Nephron progenitor cell (in vitro differentiated cells): Measurements from ENCODE around the gene ZNF831.
A peak's percentile ranks its signal among the peaks of the same experiment; 100 is the strongest.

Source experiments
- DNase-seq: peaks from one replicate; pipeline ENCODE4 v3.0.0; 2021
- H3K27ac Mint-ChIP-seq: 2 replicates; pipeline ENCODE4 v1.8.0; 2021; ENCODE audit warnings: mild to moderate bottlenecking, moderate library complexity, mixed read lengths
- H3K27me3 Mint-ChIP-seq: 2 replicates; pipeline ENCODE4 v1.8.0; 2021; ENCODE audit warnings: mild to moderate bottlenecking, low read depth, mixed read lengths; ENCODE audit not compliant: poor library complexity
- H3K36me3 Mint-ChIP-seq: 2 replicates; pipeline ENCODE4 v1.8.0; 2021; ENCODE audit warnings: low read depth, mixed read lengths
- H3K4me1 Mint-ChIP-seq: 2 replicates; pipeline ENCODE4 v1.8.0; 2021; ENCODE audit warnings: mixed read lengths
- H3K4me3 Mint-ChIP-seq: 2 replicates; pipeline ENCODE4 v1.8.0; 2021; ENCODE audit warnings: mild to moderate bottlenecking, moderate library complexity, mixed read lengths
- H3K9me3 Mint-ChIP-seq: 2 replicates; pipeline ENCODE4 v1.8.0; 2021; ENCODE audit warnings: mild to moderate bottlenecking, moderate library complexity, mixed read lengths
- TF ChIP-seq, protein P1 (sequence below): fragments of 200-600 bp; sonication (generic); IDR thresholded peaks from 2 replicates; pipeline ENCODE4 v1.5.0; 2021; ENCODE audit warnings: antibody characterized with exemption

Gene ZNF831

DNA sequence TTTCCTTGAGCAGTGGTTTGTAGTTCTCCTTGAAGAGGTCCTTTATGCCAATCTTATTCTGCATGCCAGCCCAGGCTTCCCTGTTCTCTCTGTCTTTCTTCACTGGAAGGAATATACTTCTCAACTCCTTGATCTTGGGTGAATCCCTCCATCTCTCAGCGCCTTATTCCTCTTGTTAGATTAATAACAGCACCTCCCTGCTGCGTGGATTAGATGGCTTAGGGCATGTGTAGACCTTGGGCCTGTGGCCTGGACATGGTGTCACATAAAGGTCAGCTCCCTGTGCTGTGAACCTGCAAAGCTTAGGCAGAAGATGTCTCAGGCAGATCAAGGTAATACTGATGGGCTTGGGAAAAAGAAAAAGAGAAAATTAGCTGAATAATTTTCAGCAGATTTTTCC lies 18.3 kb downstream of the ZNF831 start:
- DNase-seq, result no peak
- peaks cover 11% of the 10 kb centered on the region for H3K27me3 Mint-ChIP-seq
- no peak overlapping the region for H3K4me3 Mint-ChIP-seq
- peaks cover 3% of the 10 kb centered on the region for H3K36me3 Mint-ChIP-seq
- TF ChIP-seq, protein P1, sequence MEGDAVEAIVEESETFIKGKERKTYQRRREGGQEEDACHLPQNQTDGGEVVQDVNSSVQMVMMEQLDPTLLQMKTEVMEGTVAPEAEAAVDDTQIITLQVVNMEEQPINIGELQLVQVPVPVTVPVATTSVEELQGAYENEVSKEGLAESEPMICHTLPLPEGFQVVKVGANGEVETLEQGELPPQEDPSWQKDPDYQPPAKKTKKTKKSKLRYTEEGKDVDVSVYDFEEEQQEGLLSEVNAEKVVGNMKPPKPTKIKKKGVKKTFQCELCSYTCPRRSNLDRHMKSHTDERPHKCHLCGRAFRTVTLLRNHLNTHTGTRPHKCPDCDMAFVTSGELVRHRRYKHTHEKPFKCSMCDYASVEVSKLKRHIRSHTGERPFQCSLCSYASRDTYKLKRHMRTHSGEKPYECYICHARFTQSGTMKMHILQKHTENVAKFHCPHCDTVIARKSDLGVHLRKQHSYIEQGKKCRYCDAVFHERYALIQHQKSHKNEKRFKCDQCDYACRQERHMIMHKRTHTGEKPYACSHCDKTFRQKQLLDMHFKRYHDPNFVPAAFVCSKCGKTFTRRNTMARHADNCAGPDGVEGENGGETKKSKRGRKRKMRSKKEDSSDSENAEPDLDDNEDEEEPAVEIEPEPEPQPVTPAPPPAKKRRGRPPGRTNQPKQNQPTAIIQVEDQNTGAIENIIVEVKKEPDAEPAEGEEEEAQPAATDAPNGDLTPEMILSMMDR, result no peak
- H3K4me1 Mint-ChIP-seq, result peaks cover 22% of the 10 kb centered on the region
- H3K27ac Mint-ChIP-seq, result no peak overlapping the region
- peaks cover 18% of the 10 kb centered on the region for H3K9me3 Mint-ChIP-seq

DNA sequence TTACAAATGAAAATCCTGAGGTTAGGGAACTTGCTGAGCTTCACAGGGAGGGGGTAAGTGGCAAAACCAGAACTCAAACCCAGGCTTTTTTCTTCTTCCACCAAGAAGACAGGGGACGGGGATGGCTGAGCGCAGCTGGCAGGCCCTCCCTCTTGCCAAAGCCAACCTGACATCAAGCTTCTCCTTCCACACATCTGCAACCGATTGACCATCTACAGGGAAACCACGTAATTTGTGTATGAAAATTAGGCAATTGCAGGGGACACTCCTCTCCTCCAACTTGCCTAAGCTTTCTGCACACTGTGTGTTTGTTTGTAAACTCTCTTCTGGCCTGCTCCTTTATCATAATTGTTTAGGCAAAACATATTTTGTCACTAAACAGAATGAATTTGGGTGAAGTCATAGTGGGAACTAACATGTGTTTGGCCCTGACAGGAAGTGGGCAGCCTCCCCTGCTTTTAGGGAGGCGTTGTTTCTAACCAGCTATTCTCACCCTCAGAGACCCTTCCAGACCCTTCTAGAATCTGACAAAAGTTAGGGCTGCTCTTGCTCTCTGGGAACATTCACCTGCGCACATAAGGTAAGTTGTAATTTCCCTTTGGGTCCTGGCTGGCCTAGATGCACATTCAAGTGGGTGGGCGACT lies 18.9 kb downstream of the ZNF831 start:
- Mint-ChIP-seq H3K36me3 (peaks cover 3% of the 10 kb centered on the region), H3K27ac (no peak overlapping the region), H3K4me3 (no peak overlapping the region), H3K4me1 (peaks cover 22% of the 10 kb centered on the region), H3K27me3 (peaks cover 12% of the 10 kb centered on the region), H3K9me3 (peaks cover 18% of the 10 kb centered on the region)
- DNase-seq, result no peak
- TF ChIP-seq, protein P1, result no peak

DNA sequence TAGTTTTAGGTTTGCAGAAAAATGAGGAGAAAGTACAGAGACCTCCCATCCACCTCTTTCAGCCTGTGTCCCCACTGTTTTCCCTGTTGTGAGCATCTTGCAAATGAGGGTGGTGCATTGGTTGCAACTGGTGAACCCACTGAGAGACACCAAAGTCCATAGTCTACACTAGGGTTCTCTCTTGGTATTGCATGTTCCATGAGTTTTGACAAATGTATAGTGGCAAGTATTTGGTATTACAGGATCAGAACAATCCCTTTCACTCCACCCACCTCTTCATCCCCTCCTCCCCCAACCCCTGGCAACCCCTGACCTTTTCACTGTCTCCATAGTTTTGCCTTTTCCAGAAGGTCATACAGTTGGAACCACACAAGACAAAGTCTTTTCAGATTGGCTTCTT lies 20.1 kb downstream of the ZNF831 start:
- Mint-ChIP-seq H3K4me1 (peaks cover 22% of the 10 kb centered on the region), H3K4me3 (no peak overlapping the region), H3K27ac (no peak overlapping the region), H3K9me3 (peaks cover 18% of the 10 kb centered on the region), H3K27me3 (peaks cover 10% of the 10 kb centered on the region), H3K36me3 (peaks cover 3% of the 10 kb centered on the region)
- TF ChIP-seq, protein P1, result no peak
- no peak for DNase-seq

DNA sequence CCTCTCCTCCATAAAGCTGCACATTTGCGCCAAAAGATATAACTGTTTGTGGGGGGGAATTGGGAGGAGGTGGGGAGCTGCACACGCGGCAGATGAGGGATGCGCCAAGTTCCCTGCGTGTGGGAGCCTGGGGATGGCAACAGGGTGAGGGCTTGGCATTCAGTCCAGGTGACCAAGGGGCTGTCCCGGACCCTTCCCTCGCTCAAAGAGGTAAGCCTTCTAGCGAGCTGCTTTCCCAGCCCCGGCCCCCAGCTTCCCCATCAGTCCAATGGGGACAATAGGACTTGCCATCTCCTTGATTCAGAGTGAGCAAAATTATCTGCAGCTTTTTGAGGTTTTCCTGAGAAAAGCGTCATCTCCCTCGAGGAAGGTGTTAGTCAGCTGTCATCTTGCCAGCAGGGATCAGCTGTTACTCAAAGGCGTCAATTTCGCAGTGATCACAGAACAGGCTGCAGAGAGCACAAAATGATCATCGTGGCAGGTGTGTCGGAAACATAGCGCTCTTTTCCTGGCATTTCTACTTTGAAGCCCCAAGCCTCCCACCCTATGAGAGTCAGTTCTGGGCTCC lies 21.3 kb downstream of the ZNF831 start:
- DNase-seq, result no peak
- peaks cover 3% of the 10 kb centered on the region for H3K36me3 Mint-ChIP-seq

DNA sequence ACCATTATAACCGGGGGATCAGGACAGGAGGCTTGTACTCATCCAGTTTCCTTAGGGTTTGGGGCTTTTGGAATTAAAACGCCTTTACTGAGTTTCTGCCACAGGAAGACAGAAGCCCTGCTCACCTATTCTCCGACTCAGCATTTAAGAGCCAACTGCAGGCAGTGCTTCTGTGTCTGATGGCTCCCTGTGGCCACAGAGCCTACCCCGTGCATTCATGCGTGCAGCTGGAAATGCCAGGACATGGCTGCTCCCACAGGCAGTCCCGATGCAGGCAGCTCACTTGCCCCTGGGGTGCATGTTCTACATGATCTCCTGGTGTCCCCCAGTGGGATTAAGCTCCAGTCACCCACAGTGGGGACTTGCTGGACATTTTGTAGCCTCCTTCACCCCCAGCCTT lies 22.2 kb downstream of the ZNF831 start:
- Mint-ChIP-seq H3K36me3 (peaks cover 3% of the 10 kb centered on the region), H3K4me3 (no peak overlapping the region), H3K9me3 (peaks cover 17% of the 10 kb centered on the region), H3K27me3 (peaks cover 12% of the 10 kb centered on the region), H3K27ac (no peak overlapping the region), H3K4me1 (peaks cover 15% of the 10 kb centered on the region)
- TF ChIP-seq, protein P1, result no peak
- peak; percentile 43 for DNase-seq

More for the DNA sequence above, 21.3 kb downstream of the ZNF831 start:
- Mint-ChIP-seq H3K27ac (no peak overlapping the region), H3K27me3 (peaks cover 12% of the 10 kb centered on the region), H3K9me3 (peaks cover 18% of the 10 kb centered on the region), H3K4me3 (no peak overlapping the region), H3K4me1 (peaks cover 15% of the 10 kb centered on the region)
- TF ChIP-seq, protein P1, result no peak

DNA sequence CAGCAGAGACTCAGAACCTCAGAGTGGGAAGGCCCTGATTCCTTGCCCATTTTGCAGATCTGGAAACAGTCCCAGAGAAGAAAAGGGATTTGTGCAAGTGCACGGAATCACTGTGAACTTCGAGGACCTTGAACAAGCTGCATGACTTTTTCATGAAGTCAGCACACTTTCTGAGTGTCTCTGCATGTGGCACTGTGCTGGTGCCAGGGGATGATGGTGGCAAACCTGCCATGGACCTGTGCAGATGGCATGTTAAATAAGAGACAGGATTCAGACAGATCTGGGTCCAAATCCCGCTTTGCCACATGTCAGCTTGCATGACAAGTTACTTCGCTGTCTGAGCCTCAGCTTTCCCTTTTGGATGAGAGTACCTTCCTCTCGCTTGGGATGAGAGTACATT lies 26.8 kb downstream of the ZNF831 start:
- peak overlapping the region; percentile 8 for H3K27ac Mint-ChIP-seq
- peaks cover 18% of the 10 kb centered on the region for H3K27me3 Mint-ChIP-seq
- H3K36me3 Mint-ChIP-seq, result no peaks in the 10 kb centered on the region
- TF ChIP-seq, protein P1, result no peak
- DNase-seq, result no peak
- no peak overlapping the region for H3K4me3 Mint-ChIP-seq
- H3K9me3 Mint-ChIP-seq, result no peaks in the 10 kb centered on the region
- peaks cover 13% of the 10 kb centered on the region for H3K4me1 Mint-ChIP-seq
